Measurements from ENCODE around the gene TSHZ3. TPM values are rescaled to one million over a fixed set of nuclear protein-coding genes. Genes with fewer than 3 reads are reported as not detected.

The TSHZ3 gene
- total RNA-seq, 2 donors from 2014 or later, result 0.27 to 2.9 TPM

DNA sequence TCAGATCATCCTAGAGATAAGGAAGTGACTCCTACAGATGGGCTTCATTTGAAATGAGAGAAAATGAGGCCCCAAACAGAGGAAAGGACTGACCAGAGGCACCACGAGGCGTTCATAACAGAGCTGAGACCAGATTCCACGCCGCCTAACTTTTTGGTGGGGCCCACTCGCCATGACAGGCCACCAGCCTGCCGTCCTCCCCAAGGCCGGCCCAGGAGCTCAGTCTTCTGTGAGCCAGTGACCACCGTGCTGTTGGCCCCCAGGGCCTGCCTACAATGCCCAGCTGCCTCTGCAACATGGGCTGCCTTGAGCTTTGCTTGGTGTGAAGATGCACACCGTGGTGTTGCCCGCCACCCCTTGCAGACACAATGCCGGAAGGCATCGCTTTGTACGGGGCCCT is 40.5 kb downstream of the TSHZ3 start:
- no peak for ATAC-seq
- Mint-ChIP-seq H3K36me3 (no peaks in the 10 kb centered on the region), H3K27ac (no peak overlapping the region), H3K9me3 (no peaks in the 10 kb centered on the region)
- DNase-seq (ENCODE audit: low spot score in 2 of 2), result no peak

DNA sequence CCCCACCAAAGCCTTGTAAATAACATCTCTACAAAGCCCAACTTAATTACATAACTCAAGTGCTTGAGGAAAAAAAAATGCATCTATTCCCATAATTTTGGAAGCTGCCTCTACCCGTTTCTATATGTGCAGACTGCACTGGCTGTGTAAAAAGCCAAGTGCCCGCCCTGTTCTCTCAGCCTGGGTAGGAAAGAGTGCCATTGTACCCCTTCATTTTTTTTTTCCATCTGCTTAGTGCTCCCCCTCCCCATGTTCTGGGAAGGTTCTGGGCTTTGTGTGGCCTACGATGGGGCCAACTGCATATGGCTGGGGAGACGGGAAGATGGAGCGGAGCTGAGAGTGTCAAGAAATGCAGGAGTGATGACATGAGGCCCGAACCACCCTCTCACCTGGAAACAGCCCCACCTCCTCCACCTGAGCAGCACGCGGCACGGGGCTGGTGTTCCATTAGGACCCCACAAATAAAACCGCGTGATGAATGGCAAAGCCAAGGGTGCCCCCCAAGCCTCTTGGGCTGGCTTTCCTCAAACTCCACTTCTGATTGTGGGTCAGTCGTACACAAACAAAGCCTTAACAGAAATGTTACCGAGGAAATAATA is 42.1 kb downstream of the TSHZ3 start:
- no peak overlapping the region for H3K27ac Mint-ChIP-seq
- H3K9me3 Mint-ChIP-seq, result no peaks in the 10 kb centered on the region
- ATAC-seq (no peak), DNase-seq (ENCODE audit: low spot score in 2 of 2) (no peak)
- H3K36me3 Mint-ChIP-seq, result no peaks in the 10 kb centered on the region

DNA sequence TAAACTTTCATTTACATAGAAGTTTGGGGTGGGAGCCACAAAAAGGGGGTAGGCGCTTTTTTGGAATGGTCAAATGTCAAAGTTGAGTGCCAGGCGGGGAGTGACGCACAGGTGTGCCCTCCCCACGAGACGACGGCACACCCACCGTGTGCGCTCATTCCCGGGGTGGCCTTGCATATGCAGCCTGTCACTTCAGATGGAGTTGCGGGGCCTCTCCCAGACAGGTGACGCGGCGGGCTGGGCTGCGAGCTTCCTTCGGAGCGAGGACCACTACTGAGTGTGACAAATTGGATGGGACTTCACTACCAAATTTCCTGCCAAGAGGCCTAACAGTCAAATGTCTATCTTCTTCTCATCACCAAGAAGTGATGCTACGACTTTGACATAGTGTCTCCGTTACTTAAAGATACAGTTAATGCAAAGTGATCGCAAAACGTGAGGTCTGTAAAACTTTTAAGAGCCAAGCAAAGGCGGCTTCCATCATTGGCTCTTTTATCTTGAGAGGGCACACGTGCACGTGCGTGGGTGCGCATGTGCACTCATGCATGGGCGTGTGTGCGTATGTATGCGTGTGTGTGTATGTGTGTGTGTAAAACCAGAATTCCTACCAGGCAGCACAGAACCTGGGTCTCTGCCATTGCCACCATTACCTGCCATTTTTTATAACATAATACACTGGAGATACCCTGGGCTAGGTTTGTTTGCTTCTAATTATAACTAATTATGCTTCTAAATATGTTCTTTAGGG is 43.1 kb downstream of the TSHZ3 start:
- no peak for ATAC-seq
- Mint-ChIP-seq H3K9me3 (no peaks in the 10 kb centered on the region), H3K36me3 (no peaks in the 10 kb centered on the region), H3K27ac (no peak overlapping the region)
- no peak for DNase-seq (ENCODE audit: low spot score in 2 of 2)

DNA sequence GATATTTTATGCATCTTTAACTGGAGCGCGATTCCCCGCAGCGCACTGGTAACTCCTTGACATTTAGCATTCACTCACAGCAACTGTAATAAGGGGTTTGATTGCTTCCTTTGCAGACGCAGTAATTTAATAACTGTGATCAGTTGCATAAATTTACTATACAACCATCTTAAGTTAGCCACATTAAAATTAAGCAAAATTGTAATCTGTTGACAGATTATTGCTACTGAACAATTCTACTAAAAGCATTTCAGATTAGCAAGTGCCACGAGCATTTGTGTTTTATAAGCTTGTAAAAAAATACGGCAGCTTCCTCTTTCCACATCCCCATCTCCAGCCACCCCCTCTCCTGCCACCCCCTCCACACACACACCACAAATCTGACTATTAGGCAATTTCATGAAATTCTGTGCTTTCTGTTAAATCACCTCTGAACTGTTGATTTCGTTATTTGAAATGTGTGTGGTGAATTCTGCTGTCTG is 44.4 kb downstream of the TSHZ3 start:
- no peaks in the 10 kb centered on the region for H3K36me3 Mint-ChIP-seq
- no peak for ATAC-seq
- no peak overlapping the region for H3K27ac Mint-ChIP-seq
- no peak for DNase-seq (ENCODE audit: low spot score in 2 of 2)
- H3K9me3 Mint-ChIP-seq, result no peaks in the 10 kb centered on the region

DNA sequence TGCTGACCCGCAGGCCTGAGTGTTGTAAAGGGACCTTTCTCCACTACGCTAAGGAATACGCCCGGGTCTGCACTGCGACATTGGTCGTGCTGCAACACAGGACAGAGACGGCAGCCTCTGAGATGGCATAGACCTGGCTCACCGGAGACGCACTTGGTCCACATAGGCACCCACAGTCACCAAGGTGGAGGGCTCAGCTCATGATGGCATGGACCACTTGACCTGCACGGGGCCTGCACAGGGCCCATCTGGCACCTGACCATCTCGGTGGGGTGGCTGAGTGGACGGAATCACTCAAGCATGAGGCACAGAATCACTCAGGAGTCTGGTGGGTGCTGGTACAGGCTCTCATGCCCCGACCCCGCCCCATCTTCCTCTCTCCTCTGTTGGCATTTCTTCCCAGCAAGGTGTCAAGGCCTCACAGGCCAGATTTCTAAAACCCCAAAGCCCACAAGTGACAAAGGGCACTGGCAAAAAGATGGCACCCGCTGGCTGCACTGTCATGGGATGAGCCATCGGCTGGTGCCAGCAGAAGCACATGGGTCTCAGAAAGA is 45.9 kb downstream of the TSHZ3 start:
- Mint-ChIP-seq H3K36me3 (no peaks in the 10 kb centered on the region), H3K9me3 (no peaks in the 10 kb centered on the region), H3K27ac (no peak overlapping the region)
- no peak for DNase-seq (ENCODE audit: low spot score in 2 of 2)
- ATAC-seq, result no peak

DNA sequence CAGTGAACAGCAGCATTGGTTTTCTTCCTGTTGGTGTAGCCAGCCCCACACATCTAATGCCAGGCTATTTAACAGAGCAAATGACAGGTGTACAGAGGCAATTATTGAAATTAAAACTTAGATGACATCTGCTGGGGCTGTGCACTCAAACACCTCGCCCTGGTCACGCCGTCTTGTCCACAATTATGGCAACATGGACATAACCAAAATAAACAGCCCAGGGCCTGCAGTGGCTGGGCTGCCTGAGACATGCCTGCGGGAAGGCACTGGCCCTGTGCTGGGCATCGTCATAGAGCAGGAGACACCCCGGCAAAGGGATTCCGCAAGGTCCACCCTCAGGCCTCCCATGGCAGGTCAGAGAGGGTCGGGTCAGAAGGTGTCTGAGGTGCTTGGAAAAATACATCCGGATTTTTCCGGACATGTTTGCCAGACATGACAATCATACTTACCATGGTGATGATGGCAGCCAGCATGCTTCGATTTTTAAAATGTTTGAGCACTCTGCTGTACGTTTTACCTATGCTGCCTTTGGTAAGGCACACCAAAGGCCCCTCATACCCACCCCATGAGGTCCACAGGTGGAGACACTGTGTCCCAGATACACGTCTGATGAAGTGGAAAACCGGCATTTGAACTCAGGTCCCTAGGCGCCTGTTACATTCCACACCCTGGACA is 47.8 kb downstream of the TSHZ3 start:
- no peak overlapping the region for H3K27ac Mint-ChIP-seq
- no peaks in the 10 kb centered on the region for H3K9me3 Mint-ChIP-seq
- H3K36me3 Mint-ChIP-seq, result no peaks in the 10 kb centered on the region
- DNase-seq (ENCODE audit: low spot score in 2 of 2) (no peak), ATAC-seq (no peak)

DNA sequence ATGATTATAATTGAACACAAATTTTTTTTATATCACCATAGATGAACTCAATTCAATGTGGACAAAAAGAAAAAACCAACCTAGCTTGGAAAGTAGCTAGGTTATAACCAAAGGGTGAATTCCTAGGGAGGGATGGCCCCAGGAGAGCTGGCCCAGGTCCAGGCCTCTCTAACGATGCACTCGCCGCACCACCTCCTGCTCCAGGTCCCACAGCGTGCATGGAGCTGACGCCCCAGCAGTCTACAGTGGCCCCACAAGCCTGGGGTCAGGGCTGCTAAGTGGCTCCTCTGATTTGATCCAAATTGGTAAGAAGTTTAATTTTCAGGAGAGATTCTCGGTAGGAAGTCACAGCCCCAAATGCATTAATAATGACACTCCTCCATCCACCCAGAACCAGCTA is 48.8 kb downstream of the TSHZ3 start:
- Mint-ChIP-seq H3K27ac (no peak overlapping the region), H3K9me3 (no peaks in the 10 kb centered on the region), H3K36me3 (no peaks in the 10 kb centered on the region)
- no peak for ATAC-seq
- no peak for DNase-seq (ENCODE audit: low spot score in 2 of 2)

DNA sequence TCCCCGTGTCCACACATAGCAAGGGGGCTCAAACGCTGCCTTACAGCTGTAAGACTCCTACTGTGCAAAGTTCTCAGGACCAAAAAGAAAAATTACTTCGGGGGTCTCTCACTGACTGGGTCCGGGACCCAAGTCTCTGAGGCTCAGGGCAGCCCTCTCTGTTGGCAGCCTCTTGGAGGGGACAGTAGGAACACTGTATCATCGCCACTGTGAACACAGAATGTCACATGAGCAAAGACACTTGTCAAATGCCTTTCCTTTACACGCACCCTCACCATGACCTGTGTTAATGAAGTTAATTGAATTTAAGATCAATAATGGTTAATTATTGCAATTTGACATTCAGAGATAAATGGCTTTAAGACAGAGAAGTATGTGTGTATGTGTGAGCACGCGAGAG is 49.6 kb downstream of the TSHZ3 start:
- Mint-ChIP-seq H3K36me3 (no peaks in the 10 kb centered on the region), H3K27ac (no peak overlapping the region), H3K9me3 (no peaks in the 10 kb centered on the region)
- no peak for ATAC-seq
- DNase-seq (ENCODE audit: low spot score in 2 of 2), result no peak

DNA sequence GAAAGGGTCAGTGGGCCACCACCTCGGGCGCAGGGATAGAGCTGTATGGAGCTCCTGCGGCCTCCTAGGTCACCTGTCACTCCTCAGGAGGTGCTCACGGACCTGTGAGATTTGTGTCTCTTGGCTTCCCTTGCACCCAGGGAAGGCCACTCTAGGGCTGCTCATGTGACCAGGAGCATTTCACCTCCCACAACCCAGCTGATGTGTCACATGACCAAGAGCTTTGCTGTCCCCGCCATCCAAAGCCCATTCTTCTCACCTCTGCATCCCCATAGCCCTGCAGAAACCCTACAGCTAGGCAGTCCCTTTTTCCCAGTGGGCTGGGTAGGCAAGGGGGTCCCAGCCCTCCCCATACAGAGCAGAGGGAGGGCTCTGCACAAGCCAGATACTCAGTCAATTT is 51.2 kb downstream of the TSHZ3 start:
- no peaks in the 10 kb centered on the region for H3K9me3 Mint-ChIP-seq
- DNase-seq (ENCODE audit: low spot score in 2 of 2) (no peak), ATAC-seq (no peak)
- no peaks in the 10 kb centered on the region for H3K36me3 Mint-ChIP-seq
- peak overlapping the region in 1 of 2 donors; percentile 55 for H3K27ac Mint-ChIP-seq

DNA sequence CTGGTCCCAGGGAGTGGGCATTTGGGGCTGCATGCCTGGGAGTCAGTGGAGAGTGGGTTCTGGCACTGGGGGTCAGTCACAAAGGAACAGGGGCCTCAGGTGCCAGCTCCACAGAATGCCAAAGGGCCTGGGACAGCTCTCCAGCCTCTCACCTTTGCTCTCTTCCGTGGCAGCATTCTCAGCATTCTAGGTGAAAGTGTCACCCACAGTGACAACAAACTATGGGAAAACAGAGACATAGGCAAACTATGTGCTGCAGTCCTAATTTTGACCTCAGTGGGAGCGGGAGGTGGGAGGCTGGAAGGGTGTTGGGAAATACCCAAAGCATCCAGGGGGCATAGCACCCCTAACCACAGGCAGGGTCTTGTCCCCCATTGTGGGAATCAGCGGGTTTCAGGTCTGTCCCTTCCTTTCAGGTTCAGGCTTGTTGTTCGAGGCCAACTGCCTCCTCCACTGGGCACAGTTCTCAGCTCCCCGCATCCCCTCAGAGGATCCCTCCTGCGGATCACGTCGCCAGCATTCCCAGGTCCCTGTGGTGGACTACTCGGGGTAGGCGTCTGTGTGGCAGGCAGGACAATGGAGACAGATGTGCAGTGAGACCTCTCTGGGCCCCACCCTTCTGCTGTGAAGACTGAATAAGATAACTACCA is 52.4 kb downstream of the TSHZ3 start:
- Mint-ChIP-seq H3K36me3 (no peaks in the 10 kb centered on the region), H3K27ac (no peak overlapping the region), H3K9me3 (peaks cover 0 to 4% of the 10 kb centered on the region in 2 donors)
- no peak for ATAC-seq
- DNase-seq (ENCODE audit: low spot score in 2 of 2), result no peak

DNA sequence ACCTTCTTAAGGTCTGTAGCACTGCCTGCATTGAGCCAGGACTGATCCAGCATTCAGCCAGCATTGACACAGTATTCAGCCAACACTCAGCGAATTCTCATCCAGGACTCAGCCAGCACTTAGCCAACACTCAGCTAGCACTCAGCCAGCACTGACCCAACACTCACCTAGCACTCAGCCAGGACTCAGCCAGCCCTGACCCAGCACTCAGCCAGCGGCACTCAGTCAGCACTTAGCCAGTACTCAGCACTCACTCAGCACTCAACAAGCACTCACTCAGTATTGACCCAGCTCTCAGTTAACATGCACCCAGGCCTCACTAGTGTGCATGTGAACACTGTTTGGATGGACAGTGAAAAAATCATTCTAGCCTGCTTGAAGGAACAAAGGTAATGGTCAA is 55.0 kb downstream of the TSHZ3 start:
- Mint-ChIP-seq H3K9me3 (peaks cover 0 to 8% of the 10 kb centered on the region in 2 donors), H3K36me3 (no peaks in the 10 kb centered on the region), H3K27ac (no peak overlapping the region)
- no peak for ATAC-seq
- no peak for DNase-seq (ENCODE audit: low spot score in 2 of 2)

DNA sequence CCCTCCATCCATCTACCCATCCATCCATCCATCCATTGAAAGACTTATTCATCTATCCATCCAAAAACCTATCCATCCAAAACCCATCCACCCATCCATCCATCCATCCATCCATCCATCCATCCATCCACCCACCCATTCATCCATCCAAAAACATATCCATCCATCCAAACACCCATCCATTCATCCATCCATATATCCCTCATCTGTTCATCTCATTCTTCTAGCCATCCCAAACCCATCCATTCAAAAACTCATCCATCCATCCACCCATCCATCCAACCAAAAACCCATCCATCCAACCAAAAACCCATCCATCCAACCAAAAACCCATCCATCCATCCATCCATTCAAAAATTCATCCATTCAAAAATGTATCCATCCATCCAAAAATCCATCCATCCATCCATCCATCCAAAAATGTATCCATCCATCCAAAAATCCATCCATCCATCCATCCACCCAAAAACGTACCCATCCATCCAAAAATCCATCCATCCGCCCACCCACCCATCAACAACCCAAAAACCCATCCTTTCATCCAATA is 56.5 kb downstream of the TSHZ3 start:
- Mint-ChIP-seq H3K27ac (no peak overlapping the region), H3K36me3 (no peaks in the 10 kb centered on the region), H3K9me3 (peaks cover 0 to 8% of the 10 kb centered on the region in 2 donors)
- DNase-seq (ENCODE audit: low spot score in 2 of 2), result no peak
- no peak for ATAC-seq

DNA sequence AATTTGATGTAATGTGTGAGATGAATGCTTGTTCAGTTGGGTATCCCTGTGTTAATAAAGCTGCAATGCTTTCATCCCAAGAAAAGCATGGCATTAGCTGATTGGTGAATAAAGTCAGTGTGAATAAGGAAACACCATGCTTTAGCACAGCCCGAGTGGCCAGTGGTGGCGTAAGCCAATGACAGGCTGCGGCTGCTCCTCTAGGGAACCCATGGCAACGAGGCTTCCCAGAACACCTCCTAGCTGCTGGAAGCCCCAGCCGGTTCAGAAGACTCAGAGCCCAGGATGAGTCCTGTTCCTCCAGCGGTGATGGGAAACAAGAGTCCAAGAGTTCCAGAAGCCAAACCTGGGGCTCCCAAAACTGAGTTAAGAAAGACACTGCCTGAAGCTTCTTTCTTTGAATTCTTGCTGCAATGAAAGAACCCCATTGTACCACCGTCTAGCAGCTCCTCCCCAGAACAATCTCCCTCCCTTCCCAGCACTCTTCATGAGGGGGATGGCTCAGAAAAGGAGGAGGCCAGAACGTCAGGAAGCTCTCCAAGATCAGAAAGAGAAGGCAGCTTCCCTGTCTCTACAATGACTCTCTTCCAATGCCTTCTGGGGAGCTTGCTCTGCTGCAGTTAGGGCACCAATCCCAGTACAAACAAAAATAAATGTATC is 58.2 kb downstream of the TSHZ3 start:
- H3K9me3 Mint-ChIP-seq, result peaks cover 0 to 8% of the 10 kb centered on the region in 2 donors
- DNase-seq (ENCODE audit: low spot score in 2 of 2) (no peak), ATAC-seq (no peak)
- no peaks in the 10 kb centered on the region for H3K36me3 Mint-ChIP-seq
- H3K27ac Mint-ChIP-seq, result no peak overlapping the region

DNA sequence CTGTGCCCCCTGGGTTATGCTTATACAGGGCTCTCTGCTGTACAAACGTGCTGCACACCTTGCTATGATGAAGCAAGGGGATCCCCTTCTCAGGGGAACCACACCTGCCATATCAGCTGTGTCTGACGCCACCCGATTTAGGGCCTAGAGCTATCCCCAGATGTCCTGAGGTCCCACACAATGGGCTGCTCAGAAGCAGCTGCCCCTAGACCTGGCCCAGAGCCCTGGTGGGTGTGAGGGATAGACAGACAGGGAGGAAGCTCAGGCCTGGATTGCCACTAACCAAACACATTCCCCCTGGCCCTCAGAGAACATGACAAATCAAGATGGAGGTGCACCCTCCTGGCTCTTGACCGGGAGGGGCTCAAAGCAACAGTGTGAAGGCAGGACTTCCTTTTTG is 59.3 kb downstream of the TSHZ3 start:
- H3K36me3 Mint-ChIP-seq, result no peaks in the 10 kb centered on the region
- peaks cover 0 to 8% of the 10 kb centered on the region in 2 donors for H3K9me3 Mint-ChIP-seq
- DNase-seq (ENCODE audit: low spot score in 2 of 2), result no peak
- no peak overlapping the region for H3K27ac Mint-ChIP-seq
- no peak for ATAC-seq

DNA sequence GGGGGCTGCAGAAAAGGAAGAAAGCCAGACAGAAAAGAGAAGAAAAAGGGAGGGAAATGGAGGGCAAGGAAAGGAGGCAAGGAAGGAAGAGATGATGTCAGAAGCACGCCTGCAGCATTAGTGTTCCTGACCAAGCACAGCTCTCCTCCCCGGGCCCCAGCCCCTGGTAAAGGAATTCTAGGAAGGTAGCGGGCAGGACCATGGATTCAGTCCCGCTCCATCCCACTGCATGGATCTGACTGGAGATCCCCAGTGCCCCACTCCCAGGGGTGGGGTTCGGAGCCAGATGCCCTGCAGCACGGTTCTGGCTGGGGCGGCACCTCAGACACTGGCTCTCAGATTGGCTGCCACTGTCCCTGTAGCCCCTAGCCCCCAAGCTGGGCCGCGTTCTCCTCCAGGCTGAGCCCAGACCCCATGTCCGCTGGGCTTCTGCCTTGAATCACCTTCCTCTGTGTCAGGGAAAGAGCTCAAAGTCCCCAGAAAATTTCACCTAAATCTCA is 59.8 kb downstream of the TSHZ3 start:
- Mint-ChIP-seq H3K27ac (no peak overlapping the region), H3K9me3 (peaks cover 0 to 8% of the 10 kb centered on the region in 2 donors), H3K36me3 (no peaks in the 10 kb centered on the region)
- ATAC-seq, result no peak
- no peak for DNase-seq (ENCODE audit: low spot score in 2 of 2)

DNA sequence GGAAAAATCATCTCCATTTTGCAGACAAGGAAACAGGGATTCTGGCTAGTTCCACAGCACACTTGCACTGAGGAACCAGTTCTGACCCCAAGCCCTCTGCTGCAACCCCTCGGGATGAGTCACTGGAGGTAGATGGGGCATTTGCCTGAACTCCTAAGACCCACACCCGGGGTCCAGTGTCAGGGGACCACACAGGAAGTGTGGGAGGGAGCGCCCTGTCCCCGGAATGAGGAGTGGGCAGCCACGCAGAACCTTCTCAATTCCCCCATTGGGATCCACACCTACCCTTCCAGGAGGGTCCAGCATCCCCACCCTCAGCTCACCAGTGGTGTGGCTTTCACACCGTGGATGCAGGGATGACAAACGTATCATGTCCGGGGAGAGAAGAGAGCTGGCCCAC is 62.7 kb downstream of the TSHZ3 start:
- ATAC-seq (no peak), DNase-seq (ENCODE audit: low spot score in 2 of 2) (no peak)
- H3K36me3 Mint-ChIP-seq, result no peaks in the 10 kb centered on the region
- peaks cover 0 to 4% of the 10 kb centered on the region in 2 donors for H3K9me3 Mint-ChIP-seq
- H3K27ac Mint-ChIP-seq, result no peak overlapping the region
